Activated CD8-positive, alpha-beta memory T cell treated with anti-CD3 and anti-CD28 coated beads, Interleukin-2, amount 50 U/mL, for 1 hour (primary cell): Measurements from ENCODE around the gene GARNL3.

ENCODE experiments used
- DNase-seq: peaks from one replicate; pipeline ENCODE4 v3.0.0-alpha.2; 2020; ENCODE audit errors: extremely low read depth

Gene GARNL3

DNA sequence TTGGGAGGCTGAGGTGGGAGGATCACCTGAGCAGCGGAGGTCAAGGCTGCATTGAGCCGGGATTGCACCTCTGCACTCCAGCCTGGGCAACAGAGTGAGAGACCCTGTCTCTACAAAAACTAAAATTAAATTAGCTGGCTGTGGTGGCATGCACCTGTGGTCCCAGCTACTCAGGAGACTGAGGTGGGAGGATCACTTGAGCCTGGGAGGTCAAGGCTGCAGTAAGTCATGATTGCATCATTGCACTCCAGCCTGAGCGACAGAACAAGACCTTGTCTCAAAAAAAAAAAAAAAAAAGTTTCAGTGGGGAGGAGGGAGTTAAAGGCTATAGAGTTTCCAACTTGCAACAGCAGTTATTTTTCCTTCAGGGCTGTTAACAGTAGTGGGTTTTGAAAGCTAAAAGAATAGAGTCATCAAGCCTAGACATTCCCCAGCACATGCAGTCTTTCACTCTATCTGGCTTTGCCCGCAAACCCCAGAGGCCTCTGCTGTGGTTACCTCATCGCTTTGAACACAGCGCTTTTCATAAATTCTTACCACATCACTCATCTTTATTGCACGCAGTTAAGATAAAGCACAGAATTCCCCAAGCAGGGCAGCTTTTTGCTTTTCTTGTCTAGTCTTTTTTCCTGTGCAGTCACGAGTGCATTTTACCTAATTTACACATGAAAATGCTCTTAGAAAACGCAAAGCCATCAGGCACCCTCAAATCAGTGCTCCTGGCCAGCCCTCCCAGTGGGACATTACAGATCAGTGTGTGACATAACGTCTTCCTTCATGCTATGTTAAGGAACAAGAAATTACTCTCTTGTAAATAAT is 123.7 kb downstream of the GARNL3 start:
- DNase-seq = peak; percentile 65

DNA sequence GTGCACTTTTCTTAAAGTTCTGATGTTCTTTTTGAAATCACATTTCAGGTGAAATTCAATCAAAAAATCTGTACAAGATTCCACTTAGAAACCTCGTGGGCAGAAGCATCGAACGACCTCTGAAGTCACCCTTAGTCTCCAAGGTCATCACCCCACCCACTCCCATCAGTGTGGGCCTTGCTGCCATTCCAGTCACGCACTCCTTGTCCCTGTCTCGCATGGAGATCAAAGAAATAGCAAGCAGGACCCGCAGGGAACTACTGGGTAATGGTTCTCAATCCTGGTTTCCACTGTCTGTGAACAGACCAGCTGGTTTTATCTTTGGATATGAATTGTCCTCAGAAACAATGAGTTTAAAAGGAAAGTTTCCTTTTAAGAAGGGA is 124.3 kb downstream of the GARNL3 start:
- DNase-seq = no peak

DNA sequence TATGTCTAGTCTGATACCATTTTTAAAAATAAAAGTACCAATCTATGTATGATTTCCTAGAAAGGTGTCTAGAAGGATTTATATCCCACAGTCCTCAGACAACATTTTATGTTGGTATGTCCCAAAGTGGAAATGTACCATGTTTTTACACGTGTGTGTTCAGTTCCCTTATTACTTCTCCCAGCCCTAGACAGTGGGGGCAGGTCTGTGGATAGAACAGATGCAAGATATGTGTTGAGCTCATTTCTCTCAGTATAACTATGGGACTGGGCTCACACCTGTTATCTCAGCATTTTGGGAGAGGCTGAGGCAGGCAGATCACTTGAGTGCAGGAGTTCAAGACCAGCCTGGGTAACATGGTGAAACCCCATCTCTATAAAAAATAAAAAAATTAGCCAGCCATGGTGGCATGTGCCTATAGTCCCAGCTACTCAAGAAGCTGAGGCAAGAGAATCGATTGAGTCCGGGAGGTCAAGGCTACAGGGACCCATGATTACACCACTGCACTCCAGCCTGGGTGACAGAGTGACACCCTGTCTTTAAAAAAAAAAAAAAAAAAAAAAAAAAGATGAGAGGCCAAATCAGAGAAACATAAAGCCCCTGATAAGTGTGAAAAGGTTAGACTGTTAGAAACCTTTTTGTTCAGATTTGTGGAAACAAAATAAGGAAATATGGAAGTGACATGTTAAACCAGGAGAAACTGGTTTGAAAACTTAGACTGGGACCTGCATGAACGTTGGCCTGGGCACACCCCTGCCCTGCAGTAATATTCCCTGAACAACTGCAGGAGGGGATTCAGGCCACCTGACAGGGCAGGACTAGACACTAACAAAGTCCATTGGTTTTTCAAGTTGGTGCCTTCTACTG is 125.0 kb downstream of the GARNL3 start:
- DNase-seq = no peak

DNA sequence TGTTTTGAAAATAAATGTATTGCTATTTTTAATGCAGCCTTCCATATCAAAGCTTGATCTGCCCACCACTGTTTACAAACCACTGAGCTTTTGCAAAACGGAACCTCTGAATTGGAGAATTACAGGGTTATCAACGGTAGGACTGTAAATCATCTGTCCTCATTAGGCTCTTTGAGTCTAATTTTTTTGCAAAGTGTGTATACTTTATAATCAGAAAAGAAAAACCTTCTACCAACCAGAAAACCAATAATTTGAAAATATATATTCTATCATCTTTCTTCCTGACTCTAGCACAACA is 125.6 kb downstream of the GARNL3 start:
- no peak for DNase-seq

DNA sequence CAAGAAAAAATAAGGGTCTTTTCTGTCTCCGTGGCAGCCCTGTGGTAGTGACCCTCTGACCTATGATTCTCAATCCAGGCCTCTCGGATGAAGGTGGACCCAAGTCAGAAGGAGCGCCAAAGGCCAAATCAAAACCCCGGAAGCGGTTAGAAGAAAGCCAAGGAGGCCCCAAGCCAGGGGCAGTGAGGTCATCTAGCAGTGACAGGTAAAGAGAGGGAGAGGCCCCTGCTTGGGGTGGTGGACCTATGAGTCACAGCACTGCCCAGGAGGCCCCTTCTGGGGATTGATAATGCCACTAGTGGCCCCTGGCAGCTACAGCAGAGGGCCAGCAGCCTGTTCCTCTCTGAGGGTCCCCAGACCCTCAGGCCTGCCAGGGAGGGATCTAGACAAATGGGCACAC is 126.0 kb downstream of the GARNL3 start:
- no peak for DNase-seq

DNA sequence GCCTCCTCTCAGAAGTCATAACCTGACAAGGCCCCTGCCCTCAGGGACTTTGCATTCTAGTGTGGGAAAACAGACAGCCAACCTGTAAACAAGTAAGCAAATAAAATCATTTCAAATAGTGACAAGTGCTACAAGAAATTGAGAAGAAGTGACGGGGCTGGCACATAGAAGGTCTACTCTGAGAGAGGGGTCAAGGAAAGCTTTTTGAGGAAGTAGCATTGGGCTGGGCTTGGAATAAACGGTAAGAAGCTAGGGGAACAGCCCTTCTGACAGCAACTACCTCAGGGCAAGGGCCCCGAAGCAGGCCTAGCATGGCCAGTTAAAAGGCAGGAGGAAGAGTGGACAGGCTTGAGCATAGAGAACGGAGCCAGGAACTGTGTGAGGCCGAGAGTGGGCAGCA is 127.6 kb downstream of the GARNL3 start:
- DNase-seq = no peak

DNA sequence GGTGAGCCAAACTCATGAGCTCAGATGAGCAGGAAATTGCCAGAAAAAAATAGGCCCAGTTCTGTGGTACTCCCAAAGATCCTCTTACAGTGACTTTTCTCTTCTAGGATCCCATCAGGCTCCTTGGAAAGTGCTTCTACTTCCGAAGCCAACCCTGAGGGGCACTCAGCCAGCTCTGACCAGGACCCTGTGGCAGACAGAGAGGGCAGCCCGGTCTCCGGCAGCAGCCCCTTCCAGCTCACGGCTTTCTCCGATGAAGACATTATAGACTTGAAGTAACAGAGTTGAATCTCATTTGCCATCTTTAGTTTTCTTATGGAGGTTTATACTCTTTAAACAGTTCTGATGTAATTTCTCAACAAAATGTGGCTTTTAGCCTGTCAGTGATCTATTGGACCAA is 128.4 kb downstream of the GARNL3 start:
- no peak for DNase-seq

DNA sequence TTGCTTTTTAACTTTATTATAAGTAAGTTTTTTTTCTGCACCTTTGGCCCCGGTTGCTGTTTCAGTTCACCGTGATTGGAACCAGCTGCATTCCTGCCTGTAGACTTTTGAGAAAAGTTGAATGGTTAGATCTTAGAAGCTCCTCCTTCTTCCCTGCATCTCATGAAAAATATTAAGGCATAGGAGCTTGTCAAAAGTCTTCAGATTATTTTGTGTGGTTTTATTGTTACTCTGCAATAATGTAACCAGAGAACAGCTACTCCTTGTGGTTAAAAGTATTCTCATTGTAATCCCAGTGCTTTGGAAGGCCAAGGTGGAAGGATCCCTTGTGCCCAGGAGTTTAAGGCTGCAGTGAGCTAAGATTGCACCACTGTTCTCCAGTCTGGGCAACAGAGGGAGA is 129.1 kb downstream of the GARNL3 start:
- DNase-seq = no peak

DNA sequence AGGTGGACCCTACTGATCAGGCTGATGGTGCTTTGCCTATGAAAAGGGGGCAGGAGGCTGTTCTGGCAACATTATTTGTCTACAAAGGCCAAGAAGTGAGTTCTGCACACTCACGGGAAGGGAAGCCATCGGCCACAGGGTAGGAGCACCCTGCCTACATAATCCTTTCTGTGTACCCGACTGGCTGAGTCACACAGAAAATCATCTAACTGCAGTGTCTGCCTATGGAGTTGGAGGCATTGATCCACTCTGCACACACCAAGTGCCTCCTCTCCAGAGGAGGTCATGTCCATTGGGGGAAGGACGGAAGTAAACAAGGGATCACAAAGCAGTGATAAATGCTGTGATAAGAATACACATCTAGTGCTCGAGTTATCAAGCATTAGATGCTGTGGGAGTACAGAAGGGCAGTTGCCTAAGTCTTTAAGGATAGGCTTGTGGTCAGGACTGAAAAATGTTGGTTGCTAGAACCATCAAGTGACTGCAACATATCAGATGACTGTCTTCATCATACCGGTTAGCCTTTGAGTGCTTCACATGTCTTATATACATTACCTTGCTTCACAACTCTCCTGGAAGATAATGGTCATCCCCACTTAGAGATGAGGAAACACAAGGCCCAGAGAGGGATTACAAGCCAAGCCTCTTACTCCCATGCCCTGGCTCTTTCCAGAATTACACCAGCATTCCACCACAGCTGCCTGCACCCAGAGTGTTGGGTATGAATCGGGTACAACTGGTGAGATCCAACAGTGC is 131.1 kb downstream of the GARNL3 start:
- no peak for DNase-seq

DNA sequence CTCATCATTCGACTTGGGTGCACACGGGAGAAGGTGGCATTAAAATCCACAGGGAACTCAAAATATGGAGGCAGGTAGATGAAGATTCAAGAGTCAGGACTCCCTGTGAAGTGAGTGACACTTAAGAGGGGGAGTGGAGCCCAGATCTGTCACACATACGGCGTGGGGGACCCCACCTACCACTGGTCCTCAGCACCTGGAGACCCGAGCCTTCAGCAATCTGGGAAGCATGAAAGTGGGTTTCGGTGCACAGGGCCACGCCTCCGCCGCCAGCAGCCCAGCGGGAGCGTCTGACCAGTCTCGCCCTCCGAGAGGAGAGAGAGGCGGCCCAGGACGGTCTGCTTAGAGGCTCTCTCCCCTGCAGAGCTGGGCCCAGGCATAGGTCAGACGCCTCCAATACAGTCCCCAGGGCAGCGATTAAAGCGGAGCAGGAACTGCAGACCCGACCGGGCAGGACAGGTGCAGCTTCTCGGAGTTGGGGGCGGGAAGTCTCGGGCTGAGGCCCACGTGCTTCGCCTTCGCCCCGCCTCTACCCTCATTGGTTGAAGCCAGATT is 131.8 kb downstream of the GARNL3 start:
- no peak for DNase-seq

DNA sequence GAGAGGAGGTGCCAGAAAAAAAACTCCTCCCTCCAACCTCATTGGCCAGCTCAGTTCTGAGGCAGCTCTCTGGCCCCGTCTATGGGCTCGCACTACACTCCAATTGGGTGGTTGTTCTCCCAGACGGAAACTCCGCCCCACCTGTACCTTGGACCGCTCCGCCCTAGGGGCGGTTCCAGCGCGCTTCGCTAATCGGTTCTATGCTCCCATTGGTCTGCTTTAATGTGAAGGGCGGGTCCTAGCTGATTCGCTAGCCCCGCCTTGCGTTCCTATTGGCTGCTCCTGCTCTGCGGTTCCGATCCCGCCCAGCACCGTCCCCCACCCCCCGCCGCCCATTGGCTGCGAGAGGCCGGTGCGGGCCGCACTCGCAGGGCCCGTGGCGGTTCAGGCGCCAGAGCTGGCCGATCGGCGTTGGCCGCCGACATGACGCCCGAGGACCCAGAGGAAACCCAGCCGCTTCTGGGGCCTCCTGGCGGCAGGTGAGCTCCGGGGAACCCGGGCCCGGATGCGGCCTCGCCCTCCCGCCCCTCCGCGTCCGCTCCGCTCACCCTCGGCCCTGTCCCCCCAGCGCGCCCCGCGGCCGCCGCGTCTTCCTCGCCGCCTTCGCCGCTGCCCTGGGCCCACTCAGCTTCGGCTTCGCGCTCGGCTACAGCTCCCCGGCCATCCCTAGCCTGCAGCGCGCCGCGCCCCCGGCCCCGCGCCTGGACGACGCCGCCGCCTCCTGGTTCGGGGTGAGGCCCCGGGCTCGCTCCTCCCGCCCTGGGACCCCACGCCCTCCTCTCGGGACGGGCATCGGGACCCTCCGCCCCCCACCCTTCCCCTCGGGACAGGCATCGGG is 132.5 kb downstream of the GARNL3 start, which contains the start of gene SLC2A8:
SLC2A8 (plus strand) TSS at position 362 of the 838 bp plus-strand sequence; CDS start at position 424, 62 bp downstream.
- DNase-seq = peak; percentile 77

DNA sequence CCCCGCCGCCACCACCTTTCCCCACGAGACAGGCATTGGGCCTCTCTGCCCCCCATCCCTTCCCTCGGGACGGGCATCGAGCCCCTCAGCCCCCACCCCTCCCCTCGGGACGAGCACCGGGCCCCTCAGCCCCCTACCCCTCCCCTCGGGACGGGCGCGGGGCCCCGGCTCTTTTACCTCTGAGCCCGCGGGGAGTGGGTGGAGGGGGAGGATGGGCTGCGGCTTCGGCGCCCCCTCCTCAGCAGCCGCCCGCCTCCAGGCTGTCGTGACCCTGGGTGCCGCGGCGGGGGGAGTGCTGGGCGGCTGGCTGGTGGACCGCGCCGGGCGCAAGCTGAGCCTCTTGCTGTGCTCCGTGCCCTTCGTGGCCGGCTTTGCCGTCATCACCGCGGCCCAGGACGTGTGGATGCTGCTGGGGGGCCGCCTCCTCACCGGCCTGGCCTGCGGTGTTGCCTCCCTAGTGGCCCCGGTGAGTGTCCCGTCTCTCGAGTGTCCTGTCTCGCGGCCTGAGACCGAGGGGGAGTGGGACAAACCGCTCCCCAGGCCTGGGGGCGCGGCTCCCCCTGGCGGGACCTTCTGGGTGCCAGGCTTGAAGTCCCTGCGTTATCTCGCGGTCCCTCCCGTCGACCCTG is 133.2 kb downstream of the GARNL3 start:
- no peak for DNase-seq

DNA sequence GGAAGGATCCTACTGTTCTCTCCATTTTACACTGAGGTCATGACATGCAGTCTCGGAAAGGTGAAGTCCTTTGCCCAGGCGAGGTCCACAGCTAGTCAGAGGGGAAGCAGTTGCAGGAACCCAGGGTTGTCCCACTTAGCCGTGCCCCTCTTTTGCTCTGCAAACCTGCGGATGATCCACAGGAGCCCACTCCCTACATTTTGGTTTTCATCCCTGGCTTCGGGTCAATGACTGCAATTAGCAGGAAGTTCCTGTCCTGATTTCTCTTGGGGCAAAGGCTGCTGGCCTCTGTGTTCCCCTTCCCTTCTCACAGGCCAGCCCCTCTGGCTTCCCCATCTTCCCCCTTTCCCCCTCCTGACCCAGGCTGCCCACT is 133.7 kb downstream of the GARNL3 start:
- no peak for DNase-seq

DNA sequence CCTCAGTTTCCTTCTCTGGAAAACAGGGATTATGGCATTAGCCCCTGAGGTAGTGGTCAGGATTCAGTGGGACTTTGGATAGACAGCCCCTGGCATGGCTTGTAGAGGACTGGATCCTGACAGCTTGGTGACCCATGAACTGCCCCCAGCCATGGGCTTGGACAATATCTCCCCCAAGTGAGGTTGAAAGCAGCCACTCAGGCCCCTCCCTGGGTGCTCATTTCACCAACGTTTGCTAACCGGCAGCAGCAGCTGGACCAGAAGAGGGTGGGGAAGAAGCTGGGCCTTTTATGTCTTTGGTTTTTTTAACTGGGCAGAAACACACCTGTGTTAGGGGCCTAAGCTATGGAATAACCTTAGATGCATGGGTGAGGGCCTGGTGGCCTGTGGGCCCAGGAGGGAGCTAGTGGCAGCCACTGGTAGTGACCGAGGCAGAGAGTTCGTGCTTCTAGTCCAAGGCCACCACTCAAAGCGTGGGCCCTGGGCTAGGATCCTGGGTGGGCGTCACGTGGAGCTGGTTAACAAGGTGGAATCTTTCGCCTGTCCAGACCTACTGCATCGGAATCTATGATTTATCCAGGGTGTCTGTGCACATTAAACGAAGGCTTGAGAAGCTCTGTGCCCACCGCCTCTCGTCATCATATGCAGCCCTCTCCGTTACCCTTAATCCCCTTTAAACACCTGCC is 134.3 kb downstream of the GARNL3 start:
- DNase-seq = no peak

DNA sequence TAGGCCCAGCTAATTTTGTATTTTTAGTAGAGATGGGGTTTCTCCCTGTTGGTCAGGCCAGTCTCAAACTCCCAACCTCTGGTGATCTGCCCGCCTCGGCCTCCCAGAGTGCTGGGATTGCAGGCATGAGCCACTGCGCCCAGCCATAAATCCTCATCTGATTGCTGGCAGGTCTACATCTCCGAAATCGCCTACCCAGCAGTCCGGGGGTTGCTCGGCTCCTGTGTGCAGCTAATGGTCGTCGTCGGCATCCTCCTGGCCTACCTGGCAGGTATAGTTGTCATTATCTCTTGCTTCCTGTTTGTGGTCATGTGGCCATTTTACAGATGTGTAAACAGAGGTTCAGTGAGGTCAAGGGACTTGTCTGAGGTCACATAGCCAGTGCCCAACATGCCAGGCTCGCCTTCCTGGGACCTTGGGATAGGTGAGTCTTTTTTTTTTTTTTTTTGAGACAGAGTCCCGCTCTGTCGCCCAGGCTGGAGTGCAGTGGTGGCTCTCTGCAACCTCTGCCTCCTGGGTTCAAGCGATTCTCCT is 135.2 kb downstream of the GARNL3 start:
- no peak for DNase-seq

DNA sequence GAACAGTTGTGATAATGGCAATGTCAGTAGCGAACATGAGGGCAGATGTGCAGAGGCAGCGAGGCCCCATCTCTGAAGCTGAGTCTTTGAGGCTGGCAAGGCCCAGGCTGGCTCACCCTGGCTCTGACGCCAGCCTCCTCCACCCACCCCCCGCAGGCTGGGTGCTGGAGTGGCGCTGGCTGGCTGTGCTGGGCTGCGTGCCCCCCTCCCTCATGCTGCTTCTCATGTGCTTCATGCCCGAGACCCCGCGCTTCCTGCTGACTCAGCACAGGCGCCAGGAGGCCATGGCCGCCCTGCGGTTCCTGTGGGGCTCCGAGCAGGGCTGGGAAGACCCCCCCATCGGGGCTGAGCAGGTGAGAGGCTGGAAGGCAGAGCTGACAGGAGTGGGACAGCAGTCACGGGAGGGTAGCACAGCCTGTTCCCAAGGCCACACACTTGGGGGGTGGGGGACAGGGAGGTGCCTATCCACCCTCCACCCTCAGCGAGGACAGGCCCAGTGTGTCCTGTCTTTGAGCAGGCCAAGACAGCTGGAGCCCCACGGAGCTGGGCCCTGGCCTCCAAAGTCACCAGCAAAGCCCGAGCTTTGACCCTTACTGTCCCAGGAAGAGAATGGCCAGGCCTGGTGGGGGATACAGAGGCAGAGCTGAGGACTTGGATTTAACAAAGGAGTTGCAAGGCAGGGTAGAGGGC is 138.0 kb downstream of the GARNL3 start:
- no peak for DNase-seq

DNA sequence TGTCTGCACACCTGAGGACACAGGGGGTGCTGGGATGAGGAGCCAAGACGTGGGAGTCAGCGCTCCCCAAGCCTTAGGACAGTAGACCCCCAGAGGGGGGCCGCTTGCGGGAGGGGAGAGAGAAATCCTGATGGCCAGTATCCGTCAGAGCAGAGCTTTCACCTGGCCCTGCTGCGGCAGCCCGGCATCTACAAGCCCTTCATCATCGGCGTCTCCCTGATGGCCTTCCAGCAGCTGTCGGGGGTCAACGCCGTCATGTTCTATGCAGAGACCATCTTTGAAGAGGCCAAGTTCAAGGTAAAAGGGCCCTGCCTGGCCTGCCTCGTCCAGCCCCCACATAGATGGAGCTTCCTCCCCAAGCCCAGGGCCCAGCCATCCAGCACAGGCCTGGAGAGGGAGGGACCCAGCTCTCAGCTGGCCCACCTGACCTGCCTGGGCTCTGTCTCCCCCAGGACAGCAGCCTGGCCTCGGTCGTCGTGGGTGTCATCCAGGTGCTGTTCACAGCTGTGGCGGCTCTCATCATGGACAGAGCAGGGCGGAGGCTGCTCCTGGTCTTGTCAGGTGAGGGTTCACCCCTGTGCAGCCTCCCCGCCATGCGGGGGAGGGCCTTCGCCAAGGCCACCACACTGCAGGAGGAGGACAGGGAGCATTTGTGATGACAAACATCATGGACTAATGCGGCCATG is 139.1 kb downstream of the GARNL3 start:
- DNase-seq = no peak

DNA sequence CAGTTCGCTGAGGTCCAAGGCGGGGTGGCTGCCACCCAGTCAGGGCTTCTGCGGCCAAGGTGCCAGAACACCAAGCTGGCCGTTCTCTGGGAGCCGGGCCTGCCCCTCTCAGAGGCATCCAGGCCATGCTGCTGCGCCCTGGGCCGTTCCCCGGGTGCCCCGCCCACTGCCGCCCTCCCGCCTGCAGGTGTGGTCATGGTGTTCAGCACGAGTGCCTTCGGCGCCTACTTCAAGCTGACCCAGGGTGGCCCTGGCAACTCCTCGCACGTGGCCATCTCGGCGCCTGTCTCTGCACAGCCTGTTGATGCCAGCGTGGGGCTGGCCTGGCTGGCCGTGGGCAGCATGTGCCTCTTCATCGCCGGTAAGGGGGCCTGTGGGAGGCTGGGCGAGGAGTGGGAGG is 140.1 kb downstream of the GARNL3 start:
- DNase-seq = no peak
